ENCODE results near the gene PYM1. TPM values are rescaled to one million over a fixed set of nuclear protein-coding genes. Genes with fewer than 3 reads are reported as not detected.

PYM1 gene
- total and polyA plus RNA-seq, 2 of the 13 experiments (the other 11 are each of a cell fraction or from before 2014, with no cell fraction given): 44.0 to 51.8 TPM

DNA sequence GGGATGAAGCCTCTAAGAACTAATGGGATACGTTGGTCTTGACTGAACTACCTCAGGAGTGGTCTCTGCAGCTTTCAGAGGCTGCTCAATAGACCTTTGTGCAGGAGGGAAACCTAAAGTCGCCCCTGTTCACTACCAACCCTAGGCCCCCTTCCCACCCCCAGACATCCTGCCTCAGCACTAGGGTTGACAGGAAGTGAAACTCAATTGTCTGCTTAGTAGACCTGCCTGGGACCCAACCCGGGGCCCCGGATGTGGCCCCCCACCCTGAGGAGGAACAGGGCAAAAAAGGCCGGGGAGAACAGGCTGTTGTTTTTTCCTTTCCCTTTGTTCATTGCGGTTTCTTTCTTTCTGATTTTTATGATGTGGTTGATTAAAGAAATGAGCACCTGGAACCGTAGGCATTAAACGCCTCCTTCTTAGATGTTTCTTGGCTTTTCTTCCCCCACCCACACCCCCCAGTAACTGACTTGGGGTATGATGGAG is 1.7 kb upstream of the PYM1 start (continued):
- TF ChIP-seq NONO (IDR thresholded peaks at IDR 0.05) (no peak), NONO (CRISPR knock-in tag; conservative IDR thresholded peaks at IDR 0.05) (no peak), TBL1XR1 (IDR thresholded peaks at IDR 0.05; ENCODE audit: borderline replicate concordance, low read length, partially characterized antibody) (no peak), NR3C1 (CRISPR knock-in tag; IDR thresholded peaks at IDR 0.05) (no peak), FLYWCH1 (CRISPR knock-in tag; IDR thresholded peaks at IDR 0.05) (no peak), HDAC1 (CRISPR knock-in tag; IDR thresholded peaks at IDR 0.05) (no peak), STAT6 (CRISPR knock-in tag; IDR thresholded peaks at IDR 0.05; ENCODE audit: borderline replicate concordance) (no peak), PAXIP1 (CRISPR knock-in tag; conservative IDR thresholded peaks at IDR 0.05) (0 out of 2 replicates have a peak, but pooled peaks have one; percentile 3), ZNF772 (CRISPR knock-in tag; IDR thresholded peaks at IDR 0.05) (no peak)
- TF ChIP-seq, protein P1, sequence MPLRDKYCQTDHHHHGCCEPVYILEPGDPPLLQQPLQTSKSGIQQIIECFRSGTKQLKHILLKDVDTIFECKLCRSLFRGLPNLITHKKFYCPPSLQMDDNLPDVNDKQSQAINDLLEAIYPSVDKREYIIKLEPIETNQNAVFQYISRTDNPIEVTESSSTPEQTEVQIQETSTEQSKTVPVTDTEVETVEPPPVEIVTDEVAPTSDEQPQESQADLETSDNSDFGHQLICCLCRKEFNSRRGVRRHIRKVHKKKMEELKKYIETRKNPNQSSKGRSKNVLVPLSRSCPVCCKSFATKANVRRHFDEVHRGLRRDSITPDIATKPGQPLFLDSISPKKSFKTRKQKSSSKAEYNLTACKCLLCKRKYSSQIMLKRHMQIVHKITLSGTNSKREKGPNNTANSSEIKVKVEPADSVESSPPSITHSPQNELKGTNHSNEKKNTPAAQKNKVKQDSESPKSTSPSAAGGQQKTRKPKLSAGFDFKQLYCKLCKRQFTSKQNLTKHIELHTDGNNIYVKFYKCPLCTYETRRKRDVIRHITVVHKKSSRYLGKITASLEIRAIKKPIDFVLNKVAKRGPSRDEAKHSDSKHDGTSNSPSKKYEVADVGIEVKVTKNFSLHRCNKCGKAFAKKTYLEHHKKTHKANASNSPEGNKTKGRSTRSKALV (CRISPR knock-in tag; IDR thresholded peaks at IDR 0.05): no peak
- TF ChIP-seq, protein P2, sequence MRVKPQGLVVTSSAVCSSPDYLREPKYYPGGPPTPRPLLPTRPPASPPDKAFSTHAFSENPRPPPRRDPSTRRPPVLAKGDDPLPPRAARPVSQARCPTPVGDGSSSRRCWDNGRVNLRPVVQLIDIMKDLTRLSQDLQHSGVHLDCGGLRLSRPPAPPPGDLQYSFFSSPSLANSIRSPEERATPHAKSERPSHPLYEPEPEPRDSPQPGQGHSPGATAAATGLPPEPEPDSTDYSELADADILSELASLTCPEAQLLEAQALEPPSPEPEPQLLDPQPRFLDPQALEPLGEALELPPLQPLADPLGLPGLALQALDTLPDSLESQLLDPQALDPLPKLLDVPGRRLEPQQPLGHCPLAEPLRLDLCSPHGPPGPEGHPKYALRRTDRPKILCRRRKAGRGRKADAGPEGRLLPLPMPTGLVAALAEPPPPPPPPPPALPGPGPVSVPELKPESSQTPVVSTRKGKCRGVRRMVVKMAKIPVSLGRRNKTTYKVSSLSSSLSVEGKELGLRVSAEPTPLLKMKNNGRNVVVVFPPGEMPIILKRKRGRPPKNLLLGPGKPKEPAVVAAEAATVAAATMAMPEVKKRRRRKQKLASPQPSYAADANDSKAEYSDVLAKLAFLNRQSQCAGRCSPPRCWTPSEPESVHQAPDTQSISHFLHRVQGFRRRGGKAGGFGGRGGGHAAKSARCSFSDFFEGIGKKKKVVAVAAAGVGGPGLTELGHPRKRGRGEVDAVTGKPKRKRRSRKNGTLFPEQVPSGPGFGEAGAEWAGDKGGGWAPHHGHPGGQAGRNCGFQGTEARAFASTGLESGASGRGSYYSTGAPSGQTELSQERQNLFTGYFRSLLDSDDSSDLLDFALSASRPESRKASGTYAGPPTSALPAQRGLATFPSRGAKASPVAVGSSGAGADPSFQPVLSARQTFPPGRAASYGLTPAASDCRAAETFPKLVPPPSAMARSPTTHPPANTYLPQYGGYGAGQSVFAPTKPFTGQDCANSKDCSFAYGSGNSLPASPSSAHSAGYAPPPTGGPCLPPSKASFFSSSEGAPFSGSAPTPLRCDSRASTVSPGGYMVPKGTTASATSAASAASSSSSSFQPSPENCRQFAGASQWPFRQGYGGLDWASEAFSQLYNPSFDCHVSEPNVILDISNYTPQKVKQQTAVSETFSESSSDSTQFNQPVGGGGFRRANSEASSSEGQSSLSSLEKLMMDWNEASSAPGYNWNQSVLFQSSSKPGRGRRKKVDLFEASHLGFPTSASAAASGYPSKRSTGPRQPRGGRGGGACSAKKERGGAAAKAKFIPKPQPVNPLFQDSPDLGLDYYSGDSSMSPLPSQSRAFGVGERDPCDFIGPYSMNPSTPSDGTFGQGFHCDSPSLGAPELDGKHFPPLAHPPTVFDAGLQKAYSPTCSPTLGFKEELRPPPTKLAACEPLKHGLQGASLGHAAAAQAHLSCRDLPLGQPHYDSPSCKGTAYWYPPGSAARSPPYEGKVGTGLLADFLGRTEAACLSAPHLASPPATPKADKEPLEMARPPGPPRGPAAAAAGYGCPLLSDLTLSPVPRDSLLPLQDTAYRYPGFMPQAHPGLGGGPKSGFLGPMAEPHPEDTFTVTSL (CRISPR knock-in tag; IDR thresholded peaks at IDR 0.05; ENCODE audit: borderline replicate concordance): no peak

All from HepG2 (cell line).